ENCODE results near the gene USP9X.

- TF ChIP-seq CTCF (IDR thresholded peaks at IDR 0.05 in 4 of 5, conservative IDR thresholded peaks at IDR 0.05 in 1 of 5) (no peak), POLR2A (IDR thresholded peaks at IDR 0.05) (no peak)
Observed at GRCh38 chrX:41176263-41176662, 91.0 kb downstream of the USP9X start.

Measured in gastrocnemius medialis (tissue), 4 donors.